ENCODE results near the gene KCNJ9.

DNA sequence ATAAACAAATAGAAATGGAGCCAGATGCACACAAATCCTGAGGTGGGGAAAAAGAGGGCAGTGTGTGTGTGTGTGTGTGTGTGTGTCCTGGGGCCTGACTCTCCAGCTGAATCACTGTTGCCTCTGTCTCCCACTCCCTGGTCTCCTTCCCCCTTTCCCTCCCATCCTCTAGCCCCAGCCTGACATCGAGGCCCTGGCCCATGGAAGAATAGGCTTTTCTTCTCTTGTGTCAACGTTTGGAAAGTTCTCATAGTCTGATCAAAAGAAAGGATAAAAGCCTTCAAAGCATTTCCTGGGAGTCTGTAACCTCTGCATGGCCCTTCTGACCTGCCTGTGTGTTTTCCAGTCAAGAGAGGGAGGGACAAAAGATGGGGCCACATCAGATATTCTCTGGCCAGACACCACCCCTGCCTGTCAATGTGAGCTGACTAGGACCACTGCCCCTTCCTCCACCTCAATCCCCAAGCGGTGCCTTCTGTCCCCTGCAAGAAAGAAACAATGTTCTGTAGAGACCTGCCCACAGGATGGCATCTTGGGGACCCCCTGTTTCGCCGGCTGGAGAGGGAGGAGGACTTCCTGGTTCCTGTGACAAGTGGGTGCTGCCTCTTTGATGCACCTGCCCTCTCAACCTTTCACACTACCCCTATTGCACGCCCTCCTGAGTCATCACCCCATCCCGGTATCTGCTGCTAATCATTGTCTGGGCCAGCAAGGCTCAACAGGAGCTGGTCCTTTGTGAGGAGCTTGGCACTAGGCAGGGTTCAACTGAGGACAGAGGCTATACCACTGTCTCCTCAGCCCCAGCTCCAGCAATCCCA is 27.6 kb upstream of the KCNJ9 start:
- TF ChIP-seq GATA1 (IDR thresholded peaks at IDR 0.05; ENCODE audit: low read depth, low read length), result no peak
- no peak for TF ChIP-seq POLR2A (IDR thresholded peaks at IDR 0.05; ENCODE audit: low read length)
